Fibroblast of the aortic adventitia (primary cell): Measurements from ENCODE around the gene CSN3. TPM values are rescaled to one million over a fixed set of nuclear protein-coding genes. Genes with fewer than 3 reads are reported as not detected.
A peak's percentile ranks its signal among the peaks of the same experiment; 100 is the strongest.

ENCODE experiments used
- DNase-seq: peaks from one replicate; pipeline ENCODE4 v3.0.0-alpha.2; 2010; ENCODE audit warnings: low read depth
- H3K4me3 ChIP-seq: 2 replicates; pipeline ENCODE4 v1.5.1; 2011; ENCODE audit warnings: low read depth, mild to moderate bottlenecking, control low read depth, low read length, moderate library complexity
- CTCF ChIP-seq: IDR thresholded peaks from 2 replicates; pipeline ENCODE4 v1.5.1; 2011; ENCODE audit warnings: mild to moderate bottlenecking, low read length, control low read depth, inconsistent platforms; ENCODE audit not compliant: insufficient read depth
- total RNA-seq: library from RNA; depleted of rRNA; stranded (reverse); fragments of >200 nt; gene quantifications from 2 replicates; pipeline ENCODE4 v1.2.3, GENCODE V29; 2012; ENCODE audit warnings: low replicate concordance

Gene CSN3
- total RNA-seq, 1 donor: not detected

- TF ChIP-seq CTCF: no peak
- DNase-seq: no peak
Measured at GRCh38 chr4:70225824-70226223, 16.6 kb upstream of the CSN3 start, which contains the start of gene FDCSP. TSS of gene FDCSP (plus strand) at chr4:70226124. CDS start at chr4:70231195, 5,071 bp downstream.

GRCh38 chr4:70236125-70236524 is 6.3 kb upstream of the CSN3 start:
- no peak overlapping the region for H3K4me3 ChIP-seq
- DNase-seq: no peak
- TF ChIP-seq CTCF: no peak

More at GRCh38 chr4:70225824-70226223, 16.6 kb upstream of the CSN3 start, which contains the start of gene FDCSP:
- H3K4me3 ChIP-seq: no peak within 1 kb of the TSS

- TF ChIP-seq CTCF: no peak
- no peak for DNase-seq
- no peak overlapping the region for H3K4me3 ChIP-seq
Measured at GRCh38 chr4:70239131-70239883, 3.1 kb upstream of the CSN3 start.

GRCh38 chr4:70239884-70240591 is 2.4 kb upstream of the CSN3 start:
- DNase-seq: peak; percentile 16
- H3K4me3 ChIP-seq: no peak overlapping the region
- TF ChIP-seq CTCF: no peak

- no peak for TF ChIP-seq CTCF
- H3K4me3 ChIP-seq: no peak overlapping the region
Measured at GRCh38 chr4:70243091-70243490, 694 bp downstream of the CSN3 start.

GRCh38 chr4:70251250-70251944 is 9.0 kb downstream of the CSN3 start:
- no peak overlapping the region for H3K4me3 ChIP-seq
- no peak for DNase-seq
- no peak for TF ChIP-seq CTCF

More at GRCh38 chr4:70243091-70243490, 694 bp downstream of the CSN3 start:
- DNase-seq: no peak
